GM12872 (cell line): ENCODE results near the gene ARF1.

ENCODE experiments used
- TF ChIP-seq, protein P1 (sequence below): IDR thresholded peaks from 3 replicates; pipeline ENCODE4 v1.5.1; 2011; ENCODE audit warnings: low read depth, mild to moderate bottlenecking, low read length, moderate library complexity; ENCODE audit not compliant: insufficient read depth

The ARF1 gene

DNA sequence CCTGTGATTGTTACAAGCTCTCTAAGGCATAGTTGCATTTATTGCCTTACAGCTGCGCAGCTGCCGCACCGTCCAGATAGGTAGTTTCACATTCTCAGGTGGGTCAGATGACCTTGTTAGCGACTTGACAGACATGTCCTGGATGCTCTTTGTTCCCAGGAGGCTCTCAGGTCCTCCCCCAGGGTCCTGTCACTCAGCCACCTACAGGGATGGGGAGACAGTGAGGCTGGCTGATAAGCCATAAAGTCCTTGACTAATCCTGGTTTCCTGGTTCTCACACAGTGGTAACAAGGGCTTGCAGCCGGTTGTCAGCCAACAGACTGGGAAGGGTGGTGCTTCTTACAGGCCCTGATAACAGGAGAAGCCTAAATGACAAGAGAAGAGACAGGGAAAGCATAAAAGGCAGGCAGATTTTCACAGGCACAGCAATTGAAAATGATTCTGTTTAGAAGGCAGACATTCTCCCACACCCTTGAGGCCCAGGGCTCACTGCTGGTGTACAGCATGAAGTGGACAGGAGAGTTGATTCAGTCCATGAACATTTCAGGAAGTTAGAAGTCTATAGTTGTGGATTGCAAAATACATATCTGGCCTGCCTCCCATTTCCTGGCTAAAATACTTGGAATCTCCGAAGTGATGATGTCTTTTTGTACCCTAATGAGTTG lies 2.9 kb downstream of the ARF1 start:
- TF ChIP-seq, protein P1, sequence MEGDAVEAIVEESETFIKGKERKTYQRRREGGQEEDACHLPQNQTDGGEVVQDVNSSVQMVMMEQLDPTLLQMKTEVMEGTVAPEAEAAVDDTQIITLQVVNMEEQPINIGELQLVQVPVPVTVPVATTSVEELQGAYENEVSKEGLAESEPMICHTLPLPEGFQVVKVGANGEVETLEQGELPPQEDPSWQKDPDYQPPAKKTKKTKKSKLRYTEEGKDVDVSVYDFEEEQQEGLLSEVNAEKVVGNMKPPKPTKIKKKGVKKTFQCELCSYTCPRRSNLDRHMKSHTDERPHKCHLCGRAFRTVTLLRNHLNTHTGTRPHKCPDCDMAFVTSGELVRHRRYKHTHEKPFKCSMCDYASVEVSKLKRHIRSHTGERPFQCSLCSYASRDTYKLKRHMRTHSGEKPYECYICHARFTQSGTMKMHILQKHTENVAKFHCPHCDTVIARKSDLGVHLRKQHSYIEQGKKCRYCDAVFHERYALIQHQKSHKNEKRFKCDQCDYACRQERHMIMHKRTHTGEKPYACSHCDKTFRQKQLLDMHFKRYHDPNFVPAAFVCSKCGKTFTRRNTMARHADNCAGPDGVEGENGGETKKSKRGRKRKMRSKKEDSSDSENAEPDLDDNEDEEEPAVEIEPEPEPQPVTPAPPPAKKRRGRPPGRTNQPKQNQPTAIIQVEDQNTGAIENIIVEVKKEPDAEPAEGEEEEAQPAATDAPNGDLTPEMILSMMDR = no peak

DNA sequence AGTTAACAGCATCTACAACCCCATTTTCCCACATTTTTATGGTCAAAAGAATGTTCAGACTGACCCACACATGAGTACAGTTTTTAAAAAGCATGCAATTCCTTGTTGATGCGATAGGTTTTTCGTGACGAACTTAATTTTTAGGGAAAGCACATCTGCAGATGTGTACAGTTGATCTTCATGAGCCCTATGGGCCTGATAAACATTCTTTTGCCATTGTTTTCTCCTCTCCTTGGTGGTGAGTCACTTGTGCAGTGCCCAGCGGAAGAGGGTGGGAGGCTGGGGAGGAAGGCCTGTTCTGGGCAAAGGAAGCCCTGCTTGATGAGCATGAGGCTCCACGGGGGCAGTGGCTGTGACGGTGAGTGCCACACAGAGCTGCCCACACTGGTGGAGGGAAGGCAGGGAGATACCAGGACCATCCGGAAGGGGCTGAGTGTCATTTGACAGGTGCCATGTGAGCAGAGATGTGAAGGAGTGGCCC lies 5.3 kb downstream of the ARF1 start:
- TF ChIP-seq, protein P1 = no peak

DNA sequence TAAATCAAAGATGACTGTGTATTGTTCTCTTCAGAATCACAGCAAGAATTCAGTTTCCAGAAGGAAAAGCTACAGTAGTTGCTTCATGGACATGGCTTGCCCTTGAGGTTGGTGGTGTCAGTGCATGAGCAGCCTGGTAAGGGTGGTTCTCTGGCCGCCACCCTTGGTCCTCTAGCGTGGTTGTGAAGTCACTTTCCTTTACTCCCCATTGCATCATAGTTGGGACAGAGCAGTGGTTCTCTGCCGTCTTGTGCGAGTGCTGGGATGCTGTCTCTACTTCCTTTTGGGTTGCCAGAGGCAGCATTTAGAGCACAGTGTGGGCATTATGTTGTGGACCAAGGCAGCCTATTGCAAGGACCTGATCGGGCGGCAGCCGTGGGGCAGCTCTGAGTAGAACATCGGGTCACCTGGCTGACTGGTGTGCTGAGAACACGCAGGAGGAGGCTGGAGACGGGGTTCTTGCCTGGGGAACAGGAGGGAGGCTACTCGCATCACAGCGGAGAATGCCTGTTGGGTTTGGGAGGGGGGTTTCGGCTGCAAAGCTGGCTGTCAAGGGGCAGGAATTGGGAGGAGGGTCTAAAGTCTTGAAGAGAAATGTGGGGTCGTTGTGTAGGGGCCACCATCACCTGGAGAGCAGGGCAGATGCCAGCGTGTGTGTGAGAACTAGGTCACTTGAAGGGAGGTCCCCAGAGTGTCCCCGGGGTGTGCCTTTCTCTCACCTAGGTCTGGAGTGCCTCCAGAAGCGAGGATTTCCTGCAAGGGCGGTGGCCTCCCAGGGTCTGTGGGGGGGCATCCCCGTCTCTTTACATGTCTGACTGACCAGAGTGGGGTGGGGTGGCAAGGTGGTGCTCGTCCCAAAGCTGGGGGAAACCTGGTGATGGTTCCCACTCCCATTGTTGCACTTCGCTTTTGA lies 6.3 kb downstream of the ARF1 start:
- TF ChIP-seq, protein P1 = no peak

DNA sequence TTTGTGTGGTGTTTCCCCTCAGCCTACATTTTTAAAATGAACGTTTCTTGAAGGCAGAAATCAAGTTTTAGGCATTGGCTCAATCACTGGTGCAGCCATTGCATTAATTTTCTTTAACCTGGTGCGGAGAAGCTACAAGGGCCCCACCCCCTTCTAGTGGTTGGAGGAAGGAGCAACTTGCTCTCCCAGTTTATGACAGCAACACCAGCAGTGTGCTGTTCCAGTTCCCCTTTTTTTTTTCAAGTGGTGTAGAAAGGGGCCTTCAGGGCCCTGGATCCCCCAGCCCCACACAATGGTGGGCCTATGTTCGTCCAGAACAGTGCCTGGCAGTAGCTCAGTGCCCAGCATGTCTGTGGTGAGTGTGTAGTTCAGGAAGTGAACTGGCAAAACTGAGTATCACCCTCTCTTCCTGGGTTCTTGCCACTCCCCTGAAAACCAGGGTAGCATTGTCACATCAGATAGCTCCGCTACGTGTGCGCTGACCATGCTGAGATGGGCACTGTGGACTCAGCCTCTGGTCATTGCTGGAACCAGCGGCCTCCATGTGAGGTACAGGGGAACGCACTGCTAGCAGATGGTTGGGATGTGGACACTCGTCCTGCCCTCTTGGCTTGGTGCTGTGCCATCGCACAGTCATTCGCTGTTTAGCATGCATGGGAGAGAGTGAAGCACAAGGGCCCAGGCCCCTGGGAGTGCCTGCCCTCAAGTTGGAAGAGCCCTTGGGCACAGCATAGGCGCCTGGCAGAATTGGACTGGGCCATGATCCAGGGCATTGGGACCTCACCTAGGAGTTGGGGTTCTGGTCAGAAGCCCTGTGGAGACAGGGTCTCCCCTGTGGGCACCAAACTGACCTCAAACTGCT lies 7.2 kb downstream of the ARF1 start:
- TF ChIP-seq, protein P1 = no peak

DNA sequence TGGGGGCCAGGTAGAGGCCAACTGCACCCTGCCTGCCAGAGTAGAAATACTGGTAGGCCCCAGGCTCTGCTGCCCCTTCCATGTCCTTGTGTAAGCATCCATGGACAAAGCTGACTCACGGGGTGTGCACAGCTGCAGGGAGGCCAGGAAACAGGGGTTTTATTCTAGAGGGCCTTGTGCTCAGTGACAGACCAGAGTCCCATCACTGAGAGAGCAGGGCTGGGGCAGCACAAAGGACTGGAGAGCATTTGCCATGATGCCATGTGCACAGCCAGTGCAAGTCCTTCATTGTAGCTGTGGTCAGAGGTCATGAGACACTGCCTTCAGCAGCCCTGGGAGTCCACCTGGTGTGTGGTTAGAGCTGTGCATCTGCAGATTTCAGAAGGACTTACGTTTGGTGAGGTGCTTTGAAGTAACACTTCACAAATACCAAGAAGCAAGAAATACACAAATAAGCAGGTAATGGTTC lies 8.1 kb downstream of the ARF1 start:
- TF ChIP-seq, protein P1 = no peak

DNA sequence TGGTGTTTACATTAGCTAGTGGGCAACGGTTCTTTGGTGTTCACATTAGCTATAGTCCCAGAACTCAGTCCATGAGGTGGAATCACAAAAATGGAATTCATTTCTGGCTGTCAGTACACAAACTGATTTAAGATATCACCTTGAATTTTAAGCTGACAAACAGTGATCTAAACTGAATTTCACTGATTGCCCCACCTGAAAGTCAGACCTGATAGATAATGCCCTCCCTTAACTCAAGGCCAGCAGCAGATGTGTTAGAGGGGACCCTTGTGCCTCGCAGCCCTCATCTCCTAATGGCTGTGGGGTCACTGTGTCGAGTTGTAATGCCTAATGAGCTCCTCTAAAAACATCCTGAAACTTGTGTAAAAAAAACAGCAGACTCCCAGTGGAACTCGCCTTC lies 8.6 kb downstream of the ARF1 start:
- TF ChIP-seq, protein P1 = no peak
